Activated CD8-positive, alpha-beta T cell treated with anti-CD3 and anti-CD28 coated beads, Interleukin-2, amount 10 ng/mL, durations not matched to agents 7 days and 5 days (primary cell): Measurements from ENCODE around the gene CDK6. TPM values are rescaled to one million over a fixed set of nuclear protein-coding genes. Genes with fewer than 3 reads are reported as not detected.
A peak's percentile ranks its signal among the peaks of the same experiment; 100 is the strongest.

Experiments
- ATAC-seq: fragments of 150-1000 bp; cut with Tn5 transposase; one replicate; pipeline ENCODE4 v1.10.0; 2021; ENCODE audit warnings: moderate library complexity
- CTCF ChIA-PET: fragments of 350-600 bp; sonication (Branson Sonifier 250); formaldehyde crosslinking; loops from one replicate; lab custom pipeline; 2021; ENCODE audit warnings: antibody characterized with exemption; lab: Charles Lee
- POLR2A ChIA-PET: fragments of 350-600 bp; sonication (Branson Sonifier 250); formaldehyde crosslinking; loops from one replicate; lab custom pipeline; 2021; ENCODE audit warnings: antibody characterized with exemption; lab: Charles Lee
- DNase-seq: peaks from one replicate; pipeline ENCODE4 v3.0.0-alpha.2; 2020
- H3K27ac Mint-ChIP-seq: one replicate; pipeline ENCODE4 v1.8.0; 2021; ENCODE audit warnings: mild to moderate bottlenecking, mixed read lengths
- H3K27me3 Mint-ChIP-seq: one replicate; pipeline ENCODE4 v1.8.0; 2021; ENCODE audit warnings: low read depth, mixed read lengths
- H3K36me3 Mint-ChIP-seq: one replicate; pipeline ENCODE4 v1.8.0; 2021; ENCODE audit warnings: low read depth, mixed read lengths
- H3K4me1 Mint-ChIP-seq: one replicate; pipeline ENCODE4 v1.8.0; 2021; ENCODE audit warnings: low read depth, mixed read lengths
- H3K4me3 Mint-ChIP-seq: one replicate; pipeline ENCODE4 v1.8.0; 2021; ENCODE audit warnings: mild to moderate bottlenecking, mixed read lengths
- H3K9me3 Mint-ChIP-seq: one replicate; pipeline ENCODE4 v1.8.0; 2022; ENCODE audit warnings: mixed read lengths; ENCODE audit not compliant: insufficient read depth
- total RNA-seq, 2 experiments: library from RNA; stranded (reverse); gene quantifications; one replicate each; pipeline ENCODE4 v1.2.3, GENCODE V29; 2021

The CDK6 gene
- total RNA-seq, 2 experiments from 2014 or later = 159 to 160 TPM

GRCh38 chr7:92755680-92756079 is 80.7 kb downstream of the CDK6 start:
- H3K9me3 Mint-ChIP-seq = no peaks in the 10 kb centered on the region
- H3K36me3 Mint-ChIP-seq = peaks cover 79% of the 10 kb centered on the region
- ChIA-PET CTCF (interaction anchor here (0.6 to 1.1 kb wide), 3 partner anchors 11 to 77 kb away, joined by 3 to 4 read pairs (median 3); no protein-coding TSS in a partner anchor), POLR2A (interaction anchor here (1.6 kb wide), 1 partner anchor 10 kb away, joined by 5 read pairs; no protein-coding TSS in a partner anchor)
- peaks cover 31% of the 10 kb centered on the region for H3K4me1 Mint-ChIP-seq
- no peak overlapping the region for H3K4me3 Mint-ChIP-seq
- peak overlapping the region; percentile 50 for H3K27ac Mint-ChIP-seq
- H3K27me3 Mint-ChIP-seq = no peaks in the 10 kb centered on the region
- DNase-seq = no peak
- ATAC-seq = no peak

DNA sequence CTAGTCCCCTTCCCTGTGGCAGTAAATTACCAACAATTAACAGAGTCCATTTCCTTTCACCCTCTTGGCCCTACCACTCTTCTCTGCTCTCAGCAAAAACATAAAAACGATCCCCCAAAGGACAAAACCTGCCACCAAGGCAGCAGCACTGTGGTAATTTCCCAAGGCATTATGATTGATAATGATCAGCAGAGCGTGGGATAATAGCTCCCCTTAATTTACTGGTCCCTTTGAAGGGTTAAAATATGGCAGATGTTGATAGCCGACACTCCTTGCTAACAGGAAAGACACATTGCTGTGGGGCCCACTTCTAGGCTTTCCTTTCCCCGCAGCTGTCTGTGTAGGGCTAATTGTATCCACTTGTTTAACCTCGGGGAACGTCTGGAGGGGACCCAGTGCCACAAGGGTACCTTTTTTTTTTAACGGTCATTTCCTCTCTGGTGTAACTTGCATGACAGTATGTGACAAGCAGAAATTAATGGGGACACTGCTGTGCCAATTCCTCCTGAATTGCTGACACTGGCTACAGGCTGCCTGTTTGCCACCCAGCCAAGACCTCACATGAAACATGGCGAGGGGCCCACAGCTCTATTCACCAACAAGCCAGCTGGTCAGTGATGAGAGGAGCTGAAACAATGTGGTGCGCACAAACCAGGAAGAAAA is 81.3 kb downstream of the CDK6 start:
- no peaks in the 10 kb centered on the region for H3K9me3 Mint-ChIP-seq
- no peaks in the 10 kb centered on the region for H3K27me3 Mint-ChIP-seq
- H3K36me3 Mint-ChIP-seq = peaks cover 79% of the 10 kb centered on the region
- POLR2A ChIA-PET = interaction anchor here (1.6 kb wide), 1 partner anchor 10 kb away, joined by 5 read pairs; no protein-coding TSS in a partner anchor
- no peak overlapping the region for H3K4me3 Mint-ChIP-seq
- CTCF ChIA-PET = interaction anchor here (0.6 to 1.1 kb wide), 5 partner anchors 12 to 77 kb away, joined by 3 to 4 read pairs (median 3); no protein-coding TSS in a partner anchor
- no peak for ATAC-seq
- DNase-seq = no peak
- H3K27ac Mint-ChIP-seq = peak overlapping the region; percentile 39
- peaks cover 33% of the 10 kb centered on the region for H3K4me1 Mint-ChIP-seq

GRCh38 chr7:92753614-92754013 is 82.8 kb downstream of the CDK6 start:
- no peaks in the 10 kb centered on the region for H3K27me3 Mint-ChIP-seq
- ATAC-seq (no peak), DNase-seq (no peak)
- POLR2A ChIA-PET = no interaction called here
- H3K4me1 Mint-ChIP-seq = peaks cover 40% of the 10 kb centered on the region
- no peak overlapping the region for H3K27ac Mint-ChIP-seq
- CTCF ChIA-PET = no interaction called here
- no peak overlapping the region for H3K4me3 Mint-ChIP-seq
- peaks cover 75% of the 10 kb centered on the region for H3K36me3 Mint-ChIP-seq
- no peaks in the 10 kb centered on the region for H3K9me3 Mint-ChIP-seq

DNA sequence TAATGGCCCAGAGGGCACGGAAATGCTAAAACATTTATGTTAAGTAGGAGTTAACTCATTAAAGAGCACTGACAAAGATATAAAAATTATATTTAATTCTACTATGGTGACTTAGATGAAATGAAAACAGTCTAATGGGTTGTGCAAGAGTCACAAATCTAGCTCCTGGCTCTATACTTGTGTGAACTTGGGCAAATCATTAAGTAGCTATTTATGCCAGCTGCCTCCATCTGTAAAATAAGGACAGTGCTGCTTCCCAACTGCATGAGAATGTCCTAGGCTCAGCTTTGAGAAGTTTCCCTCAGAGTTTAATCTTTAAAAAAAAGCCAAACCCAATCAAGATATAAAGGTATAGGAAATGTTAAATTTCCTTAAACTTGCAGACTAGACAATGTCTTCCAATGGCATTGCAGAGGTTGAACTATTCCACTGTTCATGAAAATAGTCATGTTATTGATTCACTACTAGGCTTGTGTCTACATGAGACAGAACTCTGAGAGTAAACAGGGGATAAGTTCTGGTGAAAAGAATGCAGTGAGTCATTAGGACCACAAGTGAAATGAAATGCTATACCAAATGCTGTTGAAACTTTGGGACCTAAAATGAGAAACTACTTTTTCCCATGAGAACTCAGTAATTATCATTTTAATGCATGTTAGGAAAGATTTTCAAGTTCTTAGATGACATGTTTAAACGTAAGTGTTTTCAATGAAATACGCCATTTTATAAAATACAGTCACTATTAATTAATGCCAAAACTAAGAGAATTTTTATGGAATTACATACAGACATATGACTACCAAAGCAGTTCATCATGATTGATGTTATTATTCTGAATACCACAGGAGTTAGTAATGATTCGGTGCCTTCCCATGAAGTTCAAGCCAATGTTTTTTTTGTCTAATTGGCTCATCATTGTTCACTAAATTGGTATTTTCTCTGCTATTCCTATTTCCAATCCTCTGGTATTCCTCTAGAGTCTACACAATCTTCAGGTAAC is 84.2 kb downstream of the CDK6 start:
- CTCF ChIA-PET = interaction anchor here (1.1 kb wide), 1 partner anchor 14 kb away, joined by 4 read pairs; no protein-coding TSS in a partner anchor
- Mint-ChIP-seq H3K27me3 (no peaks in the 10 kb centered on the region), H3K27ac (no peak overlapping the region), H3K9me3 (no peaks in the 10 kb centered on the region), H3K4me3 (no peak overlapping the region), H3K36me3 (peaks cover 72% of the 10 kb centered on the region), H3K4me1 (peaks cover 41% of the 10 kb centered on the region)
- POLR2A ChIA-PET = no interaction called here
- ATAC-seq (no peak), DNase-seq (no peak)

DNA sequence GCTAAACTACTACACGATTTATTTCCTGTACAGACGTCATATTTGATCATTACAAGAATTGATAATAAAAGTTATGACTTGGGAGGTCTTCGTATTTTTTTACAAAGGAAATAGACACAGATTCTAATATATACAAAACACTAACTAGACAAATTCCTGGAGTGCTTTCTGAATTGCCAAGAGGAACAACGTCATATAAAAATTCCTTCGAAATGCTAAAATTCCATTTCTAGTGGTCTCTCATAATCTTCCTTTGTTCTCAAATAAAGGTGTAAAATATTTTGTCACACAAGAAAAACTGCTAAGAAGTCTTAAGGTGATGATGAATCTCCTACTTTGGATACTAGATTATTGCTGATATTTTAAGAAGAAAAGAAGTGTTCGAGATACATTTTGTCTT is 85.4 kb downstream of the CDK6 start:
- peaks cover 36% of the 10 kb centered on the region for H3K4me1 Mint-ChIP-seq
- peaks cover 70% of the 10 kb centered on the region for H3K36me3 Mint-ChIP-seq
- CTCF ChIA-PET = no interaction called here
- no peak for DNase-seq
- H3K27me3 Mint-ChIP-seq = no peaks in the 10 kb centered on the region
- no peak overlapping the region for H3K4me3 Mint-ChIP-seq
- no peak for ATAC-seq
- no peaks in the 10 kb centered on the region for H3K9me3 Mint-ChIP-seq
- H3K27ac Mint-ChIP-seq = no peak overlapping the region
- POLR2A ChIA-PET = interaction anchor here (0.6 kb wide), 1 partner anchor 10 kb away, joined by 3 read pairs; no protein-coding TSS in a partner anchor

GRCh38 chr7:92750447-92750839 is 85.9 kb downstream of the CDK6 start:
- Mint-ChIP-seq H3K36me3 (peaks cover 70% of the 10 kb centered on the region), H3K9me3 (no peaks in the 10 kb centered on the region), H3K4me1 (peaks cover 36% of the 10 kb centered on the region), H3K27ac (no peak overlapping the region), H3K27me3 (no peaks in the 10 kb centered on the region), H3K4me3 (no peak overlapping the region)
- ChIA-PET POLR2A (no interaction called here), CTCF (no interaction called here)
- ATAC-seq (no peak), DNase-seq (no peak)

DNA sequence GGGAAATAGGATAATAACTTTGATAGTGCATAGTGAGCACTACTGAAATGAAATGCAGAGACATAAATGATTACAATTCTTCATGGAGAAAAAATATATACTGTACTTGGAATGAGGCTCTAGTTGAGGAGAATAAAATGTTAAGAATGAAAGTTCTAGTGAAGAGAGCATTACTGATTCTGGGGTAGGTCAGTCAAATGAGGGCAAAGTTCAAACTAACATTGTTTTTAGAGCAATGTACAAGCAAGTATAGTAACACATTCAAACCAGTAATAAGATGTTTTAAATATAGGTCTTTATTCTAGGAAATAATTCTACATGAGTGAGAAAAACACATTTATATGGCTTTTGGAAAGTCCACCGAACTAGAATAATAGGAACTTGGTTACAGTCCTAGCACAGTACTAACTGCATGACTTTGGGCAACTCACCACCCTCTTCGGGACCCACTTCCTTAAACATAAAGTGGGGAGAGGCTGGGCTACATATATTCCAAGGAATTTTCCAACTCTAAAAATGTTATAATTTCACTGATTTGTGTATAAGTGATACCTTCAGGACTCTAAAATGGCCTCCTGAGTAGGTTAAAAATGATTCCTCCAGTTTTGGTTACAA is 86.4 kb downstream of the CDK6 start:
- H3K27ac Mint-ChIP-seq = no peak overlapping the region
- no peak overlapping the region for H3K4me3 Mint-ChIP-seq
- CTCF ChIA-PET = interaction anchor here (1.1 kb wide), 1 partner anchor 12 kb away, joined by 3 read pairs; no protein-coding TSS in a partner anchor
- peaks cover 65% of the 10 kb centered on the region for H3K36me3 Mint-ChIP-seq
- ATAC-seq (no peak), DNase-seq (no peak)
- H3K4me1 Mint-ChIP-seq = peaks cover 31% of the 10 kb centered on the region
- H3K27me3 Mint-ChIP-seq = no peaks in the 10 kb centered on the region
- POLR2A ChIA-PET = no interaction called here
- H3K9me3 Mint-ChIP-seq = no peaks in the 10 kb centered on the region

- DNase-seq (no peak), ATAC-seq (peak; percentile 49)
- peaks cover 25% of the 10 kb centered on the region for H3K4me1 Mint-ChIP-seq
- ChIA-PET POLR2A (no interaction called here), CTCF (interaction anchor here (1.1 kb wide), 1 partner anchor 11 kb away, joined by 3 read pairs; no protein-coding TSS in a partner anchor)
- peaks cover 63% of the 10 kb centered on the region for H3K36me3 Mint-ChIP-seq
- H3K4me3 Mint-ChIP-seq = no peak overlapping the region
- H3K9me3 Mint-ChIP-seq = no peaks in the 10 kb centered on the region
- peak overlapping the region; percentile 13 for H3K27ac Mint-ChIP-seq
- no peaks in the 10 kb centered on the region for H3K27me3 Mint-ChIP-seq
Observed at GRCh38 chr7:92749327-92749755, 87.0 kb downstream of the CDK6 start.

- H3K27me3 Mint-ChIP-seq = no peaks in the 10 kb centered on the region
- ATAC-seq = peak; percentile 8
- ChIA-PET CTCF (interaction anchor here (1.1 kb wide), 1 partner anchor 11 kb away, joined by 3 read pairs; no protein-coding TSS in a partner anchor), POLR2A (no interaction called here)
- no peaks in the 10 kb centered on the region for H3K9me3 Mint-ChIP-seq
- peaks cover 23% of the 10 kb centered on the region for H3K4me1 Mint-ChIP-seq
- H3K36me3 Mint-ChIP-seq = peaks cover 63% of the 10 kb centered on the region
- DNase-seq = no peak
- H3K4me3 Mint-ChIP-seq = no peak overlapping the region
- no peak overlapping the region for H3K27ac Mint-ChIP-seq
Observed at GRCh38 chr7:92748495-92748894, 87.9 kb downstream of the CDK6 start.

- ChIA-PET CTCF (interaction anchor here (1.1 kb wide), 1 partner anchor 9 kb away, joined by 3 read pairs; no protein-coding TSS in a partner anchor), POLR2A (no interaction called here)
- H3K27ac Mint-ChIP-seq = no peak overlapping the region
- DNase-seq (no peak), ATAC-seq (no peak)
- no peaks in the 10 kb centered on the region for H3K9me3 Mint-ChIP-seq
- H3K4me3 Mint-ChIP-seq = no peak overlapping the region
- H3K36me3 Mint-ChIP-seq = peaks cover 59% of the 10 kb centered on the region
- peaks cover 26% of the 10 kb centered on the region for H3K4me1 Mint-ChIP-seq
- no peaks in the 10 kb centered on the region for H3K27me3 Mint-ChIP-seq
Observed at GRCh38 chr7:92747041-92747835, 89.1 kb downstream of the CDK6 start.
